Vagina (tissue), 2 donors: Measurements from ENCODE around the gene PDE4C.

Source experiments
- POLR2A ChIP-seq, 2 donors: fragments of 450-650 bp; IDR thresholded peaks; one replicate each; pipeline ENCODE4 v1.6.1; 2017; ENCODE audit warnings: antibody characterized with exemption in 2 of 2, mild to moderate bottlenecking in 2 of 2, moderate library complexity in 2 of 2
- TF ChIP-seq, protein P1 (sequence below), 3 experiments: fragments of 450-650 bp in 2 of 3; fragments of 200-600 bp in 1 of 3; sonication (generic) in 1 of 3; IDR thresholded peaks; one replicate each; pipeline ENCODE4 v1.5.1; 2017 to 2019; ENCODE audit warnings: antibody characterized with exemption in 3 of 3, mild to moderate bottlenecking in 2 of 3, moderate library complexity in 2 of 3

DNA sequence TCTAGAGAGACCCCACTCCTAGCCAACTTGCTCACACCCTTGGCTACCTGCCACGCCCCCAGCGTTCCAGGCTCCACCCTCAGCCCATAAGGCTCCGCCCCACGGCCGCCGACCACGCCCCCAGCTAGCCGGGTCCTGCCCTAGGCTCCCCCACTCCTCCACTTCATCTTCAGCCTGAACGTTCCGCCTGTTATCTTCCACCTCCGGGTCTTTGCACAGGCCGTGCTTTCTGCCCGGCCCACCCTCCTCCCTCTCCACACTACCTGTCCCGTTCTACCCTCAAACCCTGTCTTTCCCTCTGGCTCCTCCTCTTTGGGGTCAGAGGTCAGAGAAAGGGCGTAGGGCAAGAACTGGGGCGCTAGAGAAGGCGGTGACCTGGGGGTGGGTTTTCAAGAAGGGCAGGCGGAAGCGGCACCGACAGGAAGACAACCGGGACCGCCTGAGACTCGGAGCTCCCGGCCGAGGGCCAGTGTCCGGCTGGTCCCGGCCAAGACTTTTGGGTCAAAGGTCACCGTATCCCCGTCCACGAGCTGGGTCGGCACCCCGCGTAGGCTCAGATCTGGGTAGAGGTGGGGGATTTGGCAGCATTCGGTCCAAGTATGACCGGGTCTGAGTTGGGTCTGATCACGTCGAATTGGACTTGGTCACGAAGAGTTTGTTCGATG, 2.2 kb downstream of the PDE4C start:
- TF ChIP-seq, protein P1, sequence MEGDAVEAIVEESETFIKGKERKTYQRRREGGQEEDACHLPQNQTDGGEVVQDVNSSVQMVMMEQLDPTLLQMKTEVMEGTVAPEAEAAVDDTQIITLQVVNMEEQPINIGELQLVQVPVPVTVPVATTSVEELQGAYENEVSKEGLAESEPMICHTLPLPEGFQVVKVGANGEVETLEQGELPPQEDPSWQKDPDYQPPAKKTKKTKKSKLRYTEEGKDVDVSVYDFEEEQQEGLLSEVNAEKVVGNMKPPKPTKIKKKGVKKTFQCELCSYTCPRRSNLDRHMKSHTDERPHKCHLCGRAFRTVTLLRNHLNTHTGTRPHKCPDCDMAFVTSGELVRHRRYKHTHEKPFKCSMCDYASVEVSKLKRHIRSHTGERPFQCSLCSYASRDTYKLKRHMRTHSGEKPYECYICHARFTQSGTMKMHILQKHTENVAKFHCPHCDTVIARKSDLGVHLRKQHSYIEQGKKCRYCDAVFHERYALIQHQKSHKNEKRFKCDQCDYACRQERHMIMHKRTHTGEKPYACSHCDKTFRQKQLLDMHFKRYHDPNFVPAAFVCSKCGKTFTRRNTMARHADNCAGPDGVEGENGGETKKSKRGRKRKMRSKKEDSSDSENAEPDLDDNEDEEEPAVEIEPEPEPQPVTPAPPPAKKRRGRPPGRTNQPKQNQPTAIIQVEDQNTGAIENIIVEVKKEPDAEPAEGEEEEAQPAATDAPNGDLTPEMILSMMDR (IDR thresholded peaks at IDR 0.05), result no peak
- TF ChIP-seq POLR2A (IDR thresholded peaks at IDR 0.05), result no peak
